Prostate gland (tissue), 2 donors: Measurements from ENCODE around the gene CCDC13. TPM values are rescaled to one million over a fixed set of nuclear protein-coding genes. Genes with fewer than 3 reads are reported as not detected.

Experiments used
- DNase-seq: peaks from one replicate; pipeline ENCODE4 v3.0.0-alpha.2; 2019; ENCODE audit warnings: low spot score
- H3K27ac ChIP-seq, 2 donors: fragments of 200-600 bp; sonication (generic); 2 replicates each; pipeline ENCODE4 v1.5.1; 2017 to 2019
- H3K27me3 ChIP-seq: fragments of 200-600 bp; sonication (generic); replicated peaks from 2 replicates; pipeline ENCODE4 v1.5.1; 2019; ENCODE audit not compliant: insufficient read depth
- H3K36me3 ChIP-seq, 2 donors: fragments of 200-600 bp; sonication (generic); 1 replicate in 1 of 2; 2 replicates in 1 of 2; pipeline versions ENCODE4 v1.5.1 to v1.8.1; 2017 to 2019
- H3K4me1 ChIP-seq: fragments of 200-600 bp; sonication (generic); replicated peaks from 2 replicates; pipeline ENCODE4 v1.5.1; 2019
- H3K4me3 ChIP-seq, 2 donors: fragments of 200-600 bp; sonication (generic); 2 replicates each; pipeline ENCODE4 v1.5.1; 2017 to 2019
- H3K9me3 ChIP-seq: fragments of 200-600 bp; sonication (generic); 2 replicates; pipeline ENCODE4 v1.5.1; 2017
- CTCF ChIP-seq, 4 experiments: fragments of 200-600 bp in 2 of 4; fragments of 450-650 bp in 2 of 4; sonication (generic) in 2 of 4; IDR thresholded peaks; 1 replicate in 3 of 4; 2 replicates in 1 of 4; pipeline ENCODE4 v1.5.1; 2016 to 2019; ENCODE audit warnings: antibody characterized with exemption in 4 of 4, mild to moderate bottlenecking in 2 of 4, moderate library complexity in 2 of 4
- POLR2A ChIP-seq: fragments of 450-650 bp; IDR thresholded peaks from one replicate; pipeline ENCODE4 v1.6.1; 2016; ENCODE audit warnings: antibody characterized with exemption, mild to moderate bottlenecking
- POLR2AphosphoS5 ChIP-seq: sonication (generic); formaldehyde crosslinking; IDR thresholded peaks from one replicate; pipeline ENCODE4 v1.6.1; 2017; ENCODE audit warnings: antibody characterized with exemption
- WGBS: methylation state at CpG from one replicate; pipeline ENCODE4 v1.1.5; 2018; 5-methylcytosine and 5-hydroxymethylcytosine counted together
- intact Hi-C: fragments of 100-400 bp; cut with DNase I; formaldehyde crosslinking; loops from one replicate; pipeline ENCODE4 v1.14.2; 2022
- total RNA-seq, 2 donors: library from RNA; depleted of rRNA; stranded (reverse); fragments of >200 nt; gene quantifications; one replicate each; pipeline ENCODE4 v1.1.0, GENCODE V29; 2016

CCDC13 gene
- total RNA-seq, 2 donors from 2014 or later: 2.4 to 6.5 TPM

DNA sequence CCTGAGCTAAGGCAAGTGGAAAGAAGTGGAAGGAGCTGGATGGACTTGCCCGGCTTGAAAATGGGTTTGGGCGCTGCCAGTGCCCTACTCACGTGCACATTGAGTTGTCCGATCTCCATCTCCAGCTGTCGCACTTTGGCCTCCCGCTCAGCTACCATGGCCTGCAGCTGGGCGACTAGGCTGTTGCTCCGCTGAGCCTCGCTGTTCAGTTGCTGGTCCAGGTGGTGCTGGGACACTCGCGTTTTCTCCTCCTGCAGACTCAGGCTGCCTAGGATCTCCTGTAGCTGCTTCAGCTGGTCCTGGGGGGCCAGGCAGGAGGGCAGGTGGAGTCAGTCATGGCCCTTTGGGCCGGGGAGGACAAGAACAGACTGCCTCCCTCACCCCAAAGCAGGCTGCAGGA, 37.4 kb downstream of the CCDC13 start:
- Histone ChIP-seq H3K4me3 (no peak overlapping the region), H3K4me1 (no peaks in the 10 kb centered on the region), H3K9me3 (no peaks in the 10 kb centered on the region), H3K27me3 (no peaks in the 10 kb centered on the region), H3K36me3 (no peaks in the 10 kb centered on the region), H3K27ac (no peak overlapping the region)
- intact Hi-C loops: no loop called here
- TF ChIP-seq POLR2AphosphoS5 (no peak), POLR2A (no peak), CTCF (IDR thresholded peaks at IDR 0.05) (no peak)
- 95% methylated on average over 12 of the region's 12 CpGs for WGBS
- no peak for DNase-seq

DNA sequence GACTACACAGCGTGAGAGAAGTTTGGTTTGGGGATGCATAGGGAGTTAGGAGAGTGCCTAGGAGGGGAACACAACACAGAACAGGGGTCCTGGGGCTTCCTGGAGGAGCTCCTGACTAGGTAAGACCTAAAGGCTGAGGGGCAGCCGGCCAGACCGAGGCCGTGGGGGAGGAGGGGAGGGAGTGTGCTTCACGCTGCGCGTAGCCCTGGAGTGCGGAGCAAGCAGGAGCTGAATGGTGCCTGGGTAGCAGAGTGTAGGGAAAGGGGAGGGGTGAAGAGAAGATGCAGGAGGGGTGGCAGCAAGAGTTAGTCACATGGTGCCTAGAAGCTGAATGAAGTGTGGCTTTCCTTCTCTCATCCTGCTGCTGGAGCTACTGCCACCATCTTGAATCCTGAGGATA, 38.0 kb downstream of the CCDC13 start:
- no peak for DNase-seq
- no peak overlapping the region for H3K4me3 ChIP-seq
- H3K27me3 ChIP-seq: no peaks in the 10 kb centered on the region
- no peaks in the 10 kb centered on the region for H3K36me3 ChIP-seq
- no peak overlapping the region for H3K27ac ChIP-seq
- no peaks in the 10 kb centered on the region for H3K9me3 ChIP-seq
- 84% methylated on average over 8 of the region's 8 CpGs for WGBS
- TF ChIP-seq POLR2AphosphoS5 (no peak), POLR2A (no peak), CTCF (IDR thresholded peaks at IDR 0.05) (no peak)
- intact Hi-C loops: no loop called here
- no peaks in the 10 kb centered on the region for H3K4me1 ChIP-seq

DNA sequence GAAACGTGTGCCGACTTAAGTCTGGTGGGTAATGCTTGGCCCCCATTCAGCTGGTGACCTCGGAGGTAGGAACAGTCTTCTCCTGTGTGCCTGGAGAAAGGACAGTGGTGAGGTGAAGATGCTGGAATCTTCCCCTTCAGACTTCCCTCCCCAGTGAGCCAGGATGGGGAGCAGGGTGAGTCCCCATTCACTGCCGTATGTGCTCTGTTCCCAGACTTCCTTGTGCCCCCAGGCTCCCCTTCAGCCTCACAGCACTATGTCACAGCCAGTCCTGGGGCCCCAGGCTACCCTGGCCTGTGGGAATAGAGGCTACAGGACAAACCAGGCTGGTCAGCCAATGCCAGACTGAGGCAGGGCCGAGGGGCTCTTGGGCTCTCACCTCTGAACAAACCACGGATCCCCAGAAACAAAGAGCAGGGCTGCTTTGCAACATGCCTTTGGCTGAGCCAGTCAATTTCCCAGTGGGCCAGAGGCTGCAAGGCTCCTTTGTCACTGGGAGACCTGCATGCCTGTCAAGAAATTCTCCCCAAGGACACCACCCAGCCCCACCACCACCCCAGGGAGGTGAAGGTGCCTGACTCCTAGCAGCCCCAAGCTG, 38.7 kb downstream of the CCDC13 start:
- no peak for TF ChIP-seq POLR2AphosphoS5
- TF ChIP-seq CTCF (IDR thresholded peaks at IDR 0.05): no peak
- TF ChIP-seq POLR2A: no peak
- H3K4me1 ChIP-seq: no peaks in the 10 kb centered on the region
- H3K9me3 ChIP-seq: no peaks in the 10 kb centered on the region
- WGBS: 80% methylated on average over 6 of the region's 6 CpGs
- intact Hi-C loops: loop anchor here (5.0 kb wide), 1 partner anchor 47 kb away; the partner anchor contains the start of gene KLHL40
- H3K27me3 ChIP-seq: no peaks in the 10 kb centered on the region
- H3K4me3 ChIP-seq: no peak overlapping the region
- no peak overlapping the region for H3K27ac ChIP-seq
- no peak for DNase-seq
- no peaks in the 10 kb centered on the region for H3K36me3 ChIP-seq

DNA sequence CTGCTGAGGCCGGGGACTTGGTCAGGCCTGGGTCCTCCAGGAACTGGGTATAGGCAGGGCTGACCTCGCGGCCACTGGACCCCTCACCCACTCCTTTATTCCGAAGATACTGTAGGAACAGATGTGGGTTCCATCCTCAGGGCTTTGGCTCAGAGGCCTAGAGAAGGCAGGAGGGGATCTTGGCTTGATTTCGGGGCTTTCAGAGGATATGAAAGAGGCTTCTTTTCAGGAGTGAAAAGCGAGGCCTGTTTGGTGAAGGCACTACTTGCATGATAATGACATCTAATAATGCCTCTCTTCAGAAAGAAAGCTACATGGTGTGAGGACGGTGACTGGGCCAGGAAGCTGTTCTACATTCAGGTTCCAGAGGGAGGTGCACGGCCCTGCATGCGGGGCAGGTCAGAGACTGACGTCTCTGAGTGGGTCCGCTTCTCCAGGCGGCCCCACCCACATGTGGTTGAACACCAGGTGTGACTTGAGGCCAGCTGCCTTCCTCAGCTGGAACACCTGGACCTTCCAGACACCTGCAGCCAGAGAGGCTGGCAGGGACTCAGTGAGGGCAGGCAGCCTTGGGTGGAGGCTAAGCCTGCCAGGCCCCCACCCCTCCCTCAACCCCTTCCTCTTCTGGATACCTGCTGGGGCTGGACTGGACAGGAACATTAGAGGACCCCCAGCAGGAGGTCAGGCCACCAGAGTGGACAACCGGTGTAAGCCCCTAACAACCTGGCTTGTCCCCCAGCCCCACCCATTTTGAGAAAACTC, 39.4 kb downstream of the CCDC13 start:
- no peak for TF ChIP-seq POLR2A
- TF ChIP-seq CTCF (IDR thresholded peaks at IDR 0.05): no peak
- TF ChIP-seq POLR2AphosphoS5: no peak
- Histone ChIP-seq H3K9me3 (no peaks in the 10 kb centered on the region), H3K27me3 (no peaks in the 10 kb centered on the region), H3K4me1 (no peaks in the 10 kb centered on the region), H3K36me3 (no peaks in the 10 kb centered on the region), H3K27ac (no peak overlapping the region), H3K4me3 (no peak overlapping the region)
- 87% methylated on average over 13 of the region's 13 CpGs for WGBS
- DNase-seq: no peak
- intact Hi-C loops: loop anchor here (5.0 kb wide), 1 partner anchor 46 kb away; the partner anchor contains the start of gene KLHL40
